ENCODE data around the gene AGMO.

DNA sequence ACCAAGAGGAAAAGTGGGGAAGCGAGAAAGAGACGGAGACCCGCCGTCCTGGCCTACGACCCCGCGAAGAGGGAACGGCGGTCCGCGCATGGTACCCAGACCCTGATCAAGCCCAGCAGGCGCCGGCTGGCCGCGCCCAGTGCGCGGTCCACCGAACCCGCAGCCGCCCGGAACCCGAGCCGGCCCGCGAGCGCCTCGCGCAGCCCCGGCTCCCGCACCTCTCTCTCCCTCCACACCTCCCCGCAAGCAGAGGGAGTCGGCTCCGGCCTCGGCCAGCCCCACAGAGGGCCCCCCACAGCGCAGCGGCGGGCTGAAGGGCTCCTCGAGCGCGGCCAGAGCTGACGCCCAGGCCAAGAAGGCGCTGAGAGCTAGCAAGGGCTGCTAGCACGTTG, 164.7 kb downstream of the AGMO start:
- TF ChIP-seq CTCF (conservative IDR thresholded peaks at IDR 0.05) (no peak), ZFX (IDR thresholded peaks at IDR 0.05) (no peak)
